Aorta (tissue), 5 donors: Measurements from ENCODE around the gene ZRANB3. TPM values are rescaled to one million over a fixed set of nuclear protein-coding genes. Genes with fewer than 3 reads are reported as not detected.
"Not testable (repeated sequence)": the region's sequence is repeated elsewhere in the genome, so short reads cannot be mapped to it uniquely, and the experiment has no call there.

Experiments
- ATAC-seq: fragments of 200-7000 bp; cut with Tn5 transposase; one replicate; pipeline ENCODE4 v1.9.1; 2022; ENCODE audit warnings: moderate library complexity; ENCODE audit not compliant: low FRiP score
- DNase-seq, 2 donors: peaks; one replicate each; pipeline ENCODE4 v3.0.0-alpha.2; 2020
- H3K27ac ChIP-seq, 2 donors: one replicate each; pipeline ENCODE4 v1.5.1; 2013; ENCODE audit warnings: low read length in 2 of 2, mild to moderate bottlenecking in 2 of 2, moderate library complexity in 2 of 2, control low read depth in 1 of 2, inconsistent platforms in 1 of 2, low read depth in 1 of 2
- H3K27me3 ChIP-seq, 2 donors: one replicate each; pipeline ENCODE4 v1.6.1; 2013; ENCODE audit warnings: control low read depth in 1 of 2, low read length in 1 of 2, mild to moderate bottlenecking in 1 of 2, moderate library complexity in 1 of 2; ENCODE audit not compliant: insufficient read depth in 2 of 2, control insufficient read depth in 1 of 2
- H3K36me3 ChIP-seq, 2 donors: one replicate each; pipeline ENCODE4 v1.6.1; 2013; ENCODE audit warnings: control low read depth in 1 of 2, low read length in 1 of 2, mild to moderate bottlenecking in 1 of 2; ENCODE audit not compliant: insufficient read depth in 2 of 2, control insufficient read depth in 1 of 2
- H3K4me1 ChIP-seq, 2 donors: one replicate each; pipeline ENCODE4 v1.6.1; 2013; ENCODE audit warnings: low read length in 2 of 2, control low read depth in 1 of 2, mild to moderate bottlenecking in 1 of 2, moderate library complexity in 1 of 2; ENCODE audit not compliant: insufficient read depth in 2 of 2, control insufficient read depth in 1 of 2
- H3K4me3 ChIP-seq, 2 donors: one replicate each; pipeline ENCODE4 v1.5.1; 2013; ENCODE audit warnings: low read length in 2 of 2, control low read depth in 1 of 2, mild to moderate bottlenecking in 1 of 2
- H3K9me3 ChIP-seq: one replicate; pipeline ENCODE4 v1.6.1; 2013; ENCODE audit warnings: mild to moderate bottlenecking, low read length; ENCODE audit not compliant: control insufficient read depth
- WGBS, 2 donors: extraction: QIAGEN DNeasy Blood & Tissue Kit; methylation state at CpG; one replicate each; pipeline ENCODE4 v1.1.7; 2013; 5-methylcytosine and 5-hydroxymethylcytosine counted together
- intact Hi-C, 2 donors: fragments of 100-400 bp; cut with DNase I; formaldehyde crosslinking; loops; one replicate each; pipeline versions ENCODE4 v1.14.2 to v1.15.0; 2022
- polyA plus RNA-seq, 2 donors: library from polyadenylated mRNA; stranded (reverse); fragments of 200-250 nt; gene quantifications; one replicate each; pipeline ENCODE4 v1.2.3, GENCODE V29; 2013
- total RNA-seq, 2 donors: library from RNA; stranded (reverse); fragmentation: NEBNext Ultra II Directional; extraction: Animal tissue kit (Norgen Biotek cat#: 25700); gene quantifications; one replicate each; pipeline ENCODE4 v1.2.1, GENCODE V29; 2021
- donor health status: healthy with polysubstance abuse.
- donor health status: Bipolar disorder and iron deficiency.
- donor health status: DM: no; HTN: no; CAD: no.
- donor health status: DM: no; HTN: no; CAD: no.
- donor health status: DM: yes; HTN: yes; CAD: no.

The ZRANB3 gene
- total and polyA plus RNA-seq, 4 donors = 3.6 to 4.2 (median 3.8) TPM; not detected in 1

- DNase-seq = no peak
- H3K36me3 ChIP-seq = no peaks in the 10 kb centered on the region
- no peak for ATAC-seq
- intact Hi-C loops = no loop called here
- H3K9me3 ChIP-seq = no peaks in the 10 kb centered on the region
- no peaks in the 10 kb centered on the region for H3K27me3 ChIP-seq
- no peak overlapping the region for H3K4me3 ChIP-seq
- no peaks in the 10 kb centered on the region for H3K4me1 ChIP-seq
- no peak overlapping the region for H3K27ac ChIP-seq
- WGBS, 2 donors = 99 to 100% methylated on average over 3 of the region's 3 CpGs
Measured at GRCh38 chr2:135422898-135423297, 108.1 kb downstream of the ZRANB3 start.

DNA sequence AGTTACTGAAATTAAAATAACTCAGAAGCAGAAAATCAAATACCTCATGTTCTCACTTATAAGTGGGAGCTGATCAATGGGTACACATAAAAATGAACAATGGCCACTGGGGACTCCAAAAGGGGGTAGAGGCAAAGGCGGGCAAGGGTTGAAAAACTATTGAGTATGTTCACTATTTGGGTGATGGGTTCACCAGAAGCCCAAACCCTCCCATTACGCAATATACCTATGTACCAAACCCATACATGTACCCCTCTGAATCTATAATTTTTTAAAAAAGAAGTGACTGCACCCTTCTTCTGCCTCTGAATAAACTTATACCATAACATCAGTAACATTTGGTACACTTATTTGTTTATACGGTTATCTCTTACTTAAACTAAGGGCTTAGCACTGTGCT is 119.4 kb downstream of the ZRANB3 start:
- ATAC-seq (no peak), DNase-seq (no peak)
- H3K27me3 ChIP-seq = no peaks in the 10 kb centered on the region
- H3K4me3 ChIP-seq = no peak overlapping the region
- peaks cover 2% of the 10 kb centered on the region for H3K9me3 ChIP-seq
- no peaks in the 10 kb centered on the region for H3K4me1 ChIP-seq
- 97% methylated on average over 3 of the region's 3 CpGs for WGBS, 2 donors
- H3K36me3 ChIP-seq = no peaks in the 10 kb centered on the region
- intact Hi-C loops = no loop called here
- no peak overlapping the region for H3K27ac ChIP-seq

DNA sequence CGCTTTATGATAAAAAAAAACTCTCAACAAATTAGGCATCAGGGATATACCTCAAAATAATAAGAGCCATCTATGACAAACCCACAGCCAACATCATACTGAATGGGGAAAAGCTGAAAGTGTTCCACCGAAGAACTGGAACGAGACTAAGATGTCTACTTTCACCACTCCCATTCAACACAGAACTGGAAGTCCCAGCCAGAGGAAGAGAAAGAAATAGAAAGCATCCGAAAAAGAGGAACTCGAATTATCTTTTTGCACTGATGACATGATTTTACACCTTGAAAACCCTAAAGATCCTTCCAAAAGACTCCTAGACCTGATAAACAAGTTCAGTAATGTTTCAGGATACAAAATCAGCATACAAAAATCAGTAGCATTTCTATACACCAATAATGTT is 121.6 kb downstream of the ZRANB3 start:
- H3K36me3 ChIP-seq = no peaks in the 10 kb centered on the region
- intact Hi-C loops = no loop called here
- DNase-seq (no peak), ATAC-seq (no peak)
- 91 to 93% methylated on average over 5 of the region's 5 CpGs for WGBS, 2 donors
- H3K4me1 ChIP-seq = no peaks in the 10 kb centered on the region
- H3K4me3 ChIP-seq = no peak overlapping the region
- no peak overlapping the region for H3K27ac ChIP-seq
- H3K27me3 ChIP-seq = no peaks in the 10 kb centered on the region
- H3K9me3 ChIP-seq = peaks cover 2% of the 10 kb centered on the region

DNA sequence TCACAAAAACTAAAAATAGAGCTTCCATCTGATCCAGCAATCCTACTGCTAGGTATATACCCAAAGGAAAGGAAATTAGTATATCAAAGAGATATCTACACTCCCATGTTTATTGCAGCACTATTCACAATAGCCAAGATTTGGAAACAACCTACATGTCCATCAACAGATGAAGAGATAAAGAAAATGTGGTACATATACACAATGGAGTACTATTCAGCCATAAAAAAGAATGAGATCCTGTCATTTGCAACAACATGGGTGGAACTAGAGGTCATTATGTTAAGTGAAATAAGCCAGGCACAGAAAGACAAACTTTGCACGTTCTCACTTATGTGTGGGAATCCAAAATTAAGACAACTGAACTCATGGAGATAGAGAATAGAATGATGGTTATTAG is 134.8 kb downstream of the ZRANB3 start:
- ATAC-seq, H3K36me3 ChIP-seq, H3K27me3 ChIP-seq, H3K4me3 ChIP-seq, H3K27ac ChIP-seq, H3K4me1 ChIP-seq, H3K9me3 ChIP-seq, DNase-seq, intact Hi-C loops: not testable (repeated sequence)
- WGBS, 2 donors = 89 to 92% methylated on average over 1 of the region's 1 CpG

- DNase-seq (no peak), ATAC-seq (no peak)
- WGBS, 2 donors = 94 to 96% methylated on average over 2 of the region's 2 CpGs
- H3K4me3 ChIP-seq = no peak overlapping the region
- H3K9me3 ChIP-seq = no peaks in the 10 kb centered on the region
- H3K36me3 ChIP-seq = no peaks in the 10 kb centered on the region
- H3K4me1 ChIP-seq = no peaks in the 10 kb centered on the region
- H3K27me3 ChIP-seq = no peaks in the 10 kb centered on the region
- H3K27ac ChIP-seq = no peak overlapping the region
- intact Hi-C loops = no loop called here
Measured at GRCh38 chr2:135386993-135387392, 144.0 kb downstream of the ZRANB3 start.

GRCh38 chr2:135378591-135378990 is 152.4 kb downstream of the ZRANB3 start:
- no peak overlapping the region for H3K27ac ChIP-seq
- H3K27me3 ChIP-seq = no peaks in the 10 kb centered on the region
- DNase-seq (no peak), ATAC-seq (no peak)
- no peaks in the 10 kb centered on the region for H3K4me1 ChIP-seq
- H3K4me3 ChIP-seq = no peak overlapping the region
- H3K9me3 ChIP-seq = peaks cover 9% of the 10 kb centered on the region
- H3K36me3 ChIP-seq = no peaks in the 10 kb centered on the region
- intact Hi-C loops = no loop called here

GRCh38 chr2:135373702-135374101 is 157.3 kb downstream of the ZRANB3 start:
- WGBS, 2 donors = 79 to 100% methylated on average over 1 to 4 of the region's 4 CpGs
- intact Hi-C loops = no loop called here
- H3K27me3 ChIP-seq = no peaks in the 10 kb centered on the region
- H3K27ac ChIP-seq = no peak overlapping the region
- DNase-seq (no peak), ATAC-seq (no peak)
- peaks cover 2% of the 10 kb centered on the region for H3K9me3 ChIP-seq
- no peaks in the 10 kb centered on the region for H3K4me1 ChIP-seq
- H3K36me3 ChIP-seq = no peaks in the 10 kb centered on the region
- no peak overlapping the region for H3K4me3 ChIP-seq

DNA sequence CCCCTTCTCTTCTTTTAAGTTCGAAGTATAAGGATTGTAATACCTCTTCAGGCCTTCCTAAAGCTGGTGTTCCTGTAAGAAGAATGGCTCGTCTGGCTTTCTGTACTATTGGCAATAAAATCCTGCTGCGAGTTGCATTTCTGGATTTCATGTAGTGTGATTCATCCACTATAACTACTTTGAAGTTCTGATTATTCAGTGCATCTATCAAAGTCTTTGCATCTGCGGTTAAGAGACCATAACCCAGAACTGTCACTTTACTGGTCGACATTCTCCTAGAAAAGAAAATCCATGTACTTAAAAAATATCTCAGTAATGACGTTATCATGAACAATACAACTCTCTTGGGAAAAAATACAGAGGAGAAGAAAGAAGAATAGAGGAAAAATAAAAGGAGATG is 181.1 kb downstream of the ZRANB3 start:
- Histone ChIP-seq H3K4me1 (no peaks in the 10 kb centered on the region), H3K27me3 (no peaks in the 10 kb centered on the region), H3K36me3 (no peaks in the 10 kb centered on the region), H3K4me3 (no peak overlapping the region), H3K27ac (no peak overlapping the region), H3K9me3 (no peaks in the 10 kb centered on the region)
- no peak for ATAC-seq
- intact Hi-C loops = no loop called here
- no peak for DNase-seq
- 90% methylated on average over 6 of the region's 6 CpGs for WGBS, 2 donors

GRCh38 chr2:135348096-135348704 is 182.8 kb downstream of the ZRANB3 start:
- WGBS, 2 donors = 97 to 99% methylated on average over 5 of the region's 5 CpGs
- intact Hi-C loops = not testable (repeated sequence)

More at GRCh38 chr2:135348096-135348704, 182.8 kb downstream of the ZRANB3 start:
- not testable (repeated sequence) for H3K9me3 ChIP-seq, ATAC-seq, H3K4me1 ChIP-seq, DNase-seq, H3K27me3 ChIP-seq, H3K4me3 ChIP-seq, H3K36me3 ChIP-seq, H3K27ac ChIP-seq
